Stimulated activated effector memory CD8-positive, alpha-beta T cell treated with anti-CD3 and anti-CD28 coated beads, Interleukin-12 subunit alpha, Interleukin-12 subunit beta, amount 100 ng/mL, for 72 hours (primary cell): Measurements from ENCODE around the gene ANAPC13.

Source experiments
- ATAC-seq: fragments of 150-1000 bp; cut with Tn5 transposase; 2 replicates; pipeline ENCODE4 v1.10.0; 2021
- DNase-seq, 2 donors: peaks; one replicate each; pipeline ENCODE4 v3.0.0; 2021 to 2022; ENCODE audit warnings: low spot score in 2 of 2
- H3K27ac Mint-ChIP-seq: one replicate; pipeline ENCODE4 v1.8.0; 2022; ENCODE audit warnings: mild to moderate bottlenecking, mixed read lengths
- H3K36me3 Mint-ChIP-seq: one replicate; pipeline ENCODE4 v1.8.0; 2022; ENCODE audit warnings: mild to moderate bottlenecking, mixed read lengths
- H3K4me1 Mint-ChIP-seq: one replicate; pipeline ENCODE4 v1.8.0; 2022; ENCODE audit warnings: mixed read lengths
- H3K4me3 Mint-ChIP-seq: one replicate; pipeline ENCODE4 v1.8.0; 2022; ENCODE audit warnings: mild to moderate bottlenecking, mixed read lengths
- H3K9me3 Mint-ChIP-seq: one replicate; pipeline ENCODE4 v1.8.0; 2022; ENCODE audit warnings: mixed read lengths

The ANAPC13 gene

GRCh38 chr3:134495980-134496379, 10.2 kb upstream of the ANAPC13 start:
- Mint-ChIP-seq H3K36me3 (peaks cover 33% of the 10 kb centered on the region), H3K4me3 (no peak overlapping the region), H3K9me3 (no peaks in the 10 kb centered on the region), H3K27ac (no peak overlapping the region), H3K4me1 (peaks cover 51% of the 10 kb centered on the region)
- no peak for ATAC-seq
- no peak for DNase-seq

DNA sequence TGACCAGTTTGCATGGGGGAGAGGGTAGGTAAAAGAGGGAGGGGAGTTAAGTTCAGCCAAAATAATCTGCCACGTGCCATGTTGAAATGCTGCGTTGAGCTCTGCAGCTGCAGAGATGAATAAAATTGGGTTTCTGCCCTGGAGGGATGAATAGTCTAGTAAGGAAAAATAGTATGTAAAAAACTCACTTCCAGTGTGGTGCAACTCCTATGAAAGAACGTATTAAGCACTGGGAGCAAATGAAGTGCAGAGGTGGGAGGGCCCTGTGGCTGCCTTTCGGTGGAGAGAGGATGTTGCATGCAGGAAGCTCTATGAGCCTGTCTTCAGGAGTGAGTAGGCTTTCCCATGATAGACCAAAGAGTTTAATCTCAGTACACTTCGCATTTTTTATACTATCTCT, 8.7 kb upstream of the ANAPC13 start:
- no peak for DNase-seq
- H3K4me1 Mint-ChIP-seq = peaks cover 44% of the 10 kb centered on the region
- peaks cover 29% of the 10 kb centered on the region for H3K36me3 Mint-ChIP-seq
- H3K4me3 Mint-ChIP-seq = no peak overlapping the region
- ATAC-seq = no peak
- H3K9me3 Mint-ChIP-seq = no peaks in the 10 kb centered on the region
- H3K27ac Mint-ChIP-seq = no peak overlapping the region

- H3K9me3 Mint-ChIP-seq = no peaks in the 10 kb centered on the region
- no peak for ATAC-seq
- no peak for DNase-seq
- peak overlapping the region; percentile 98 for H3K27ac Mint-ChIP-seq
- peaks cover 20% of the 10 kb centered on the region for H3K36me3 Mint-ChIP-seq
- H3K4me1 Mint-ChIP-seq = peaks cover 31% of the 10 kb centered on the region
- H3K4me3 Mint-ChIP-seq = peak overlapping the region; percentile 94
These were observed 1.6 kb upstream of the ANAPC13 start for GRCh38 chr3:134487406-134487805.

DNA sequence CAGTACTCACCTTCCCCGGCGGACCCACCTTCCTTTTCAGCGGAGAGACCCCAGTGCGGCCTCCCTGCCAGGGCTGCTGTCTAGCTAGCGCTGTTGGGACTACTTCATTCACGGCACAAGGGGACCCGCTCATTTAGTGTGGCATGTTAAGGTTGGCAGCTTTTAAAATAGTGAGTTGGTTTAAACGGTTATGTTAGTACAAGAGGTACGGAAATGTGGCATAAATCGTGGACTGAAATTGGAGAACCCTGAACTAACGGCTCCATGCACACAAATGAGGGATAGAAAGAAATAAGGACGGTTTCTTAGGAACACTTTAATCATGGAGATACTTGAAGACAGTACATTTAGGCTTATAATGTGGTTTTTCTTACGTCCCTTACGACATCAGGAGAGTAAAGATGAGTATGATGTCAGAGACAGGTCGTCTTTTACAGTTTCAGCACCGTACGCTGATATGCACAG, 824 bp upstream of the ANAPC13 start:
- Mint-ChIP-seq H3K4me1 (peaks cover 31% of the 10 kb centered on the region), H3K4me3 (peak overlapping the region; percentile 94), H3K27ac (peak overlapping the region; percentile 98), H3K9me3 (no peaks in the 10 kb centered on the region), H3K36me3 (peaks cover 20% of the 10 kb centered on the region)
- ATAC-seq = peak; percentile 27
- no peak for DNase-seq

GRCh38 chr3:134485075-134485717, 589 bp downstream of the ANAPC13 start:
- ATAC-seq (peak; percentile 2), DNase-seq (no peak)
- Mint-ChIP-seq H3K4me3 (peak overlapping the region; percentile 94), H3K27ac (peak overlapping the region; percentile 98), H3K4me1 (peaks cover 31% of the 10 kb centered on the region), H3K36me3 (peaks cover 30% of the 10 kb centered on the region), H3K9me3 (no peaks in the 10 kb centered on the region)

DNA sequence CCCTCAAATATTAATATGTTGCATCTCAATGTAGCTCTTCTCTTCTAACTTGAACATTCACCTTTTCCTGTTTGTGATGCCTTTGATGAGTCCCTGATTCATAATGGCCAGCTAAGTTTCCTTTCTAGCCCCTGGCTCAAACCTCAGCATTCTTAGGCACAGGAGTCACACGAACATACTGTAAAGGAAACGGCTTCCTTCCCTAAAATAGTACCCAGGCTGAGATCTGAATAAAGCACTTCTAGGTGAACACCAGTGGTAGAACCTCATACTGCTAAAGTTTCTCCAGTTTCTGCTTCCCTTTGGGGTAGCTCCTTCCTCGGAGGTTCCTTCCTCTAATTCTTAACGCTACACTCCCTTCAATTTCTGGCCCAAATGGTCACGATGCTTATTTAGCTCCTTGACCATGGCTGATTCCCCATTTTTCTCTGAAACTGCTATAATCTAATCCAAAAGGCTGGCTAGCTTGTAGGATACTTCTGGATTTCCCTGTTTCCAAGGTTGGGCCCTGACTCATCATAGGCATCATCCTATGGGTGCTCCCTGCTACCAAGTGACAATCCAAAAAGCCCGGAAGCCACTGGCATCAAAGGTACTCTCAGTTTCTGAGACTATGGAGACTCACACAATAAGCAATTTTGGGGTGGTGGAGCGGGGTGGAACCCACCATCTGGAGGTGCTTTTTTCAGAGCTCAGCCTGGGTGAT, 2.4 kb downstream of the ANAPC13 start:
- Mint-ChIP-seq H3K36me3 (peaks cover 49% of the 10 kb centered on the region), H3K4me3 (peak overlapping the region; percentile 94), H3K27ac (peak overlapping the region; percentile 5), H3K4me1 (peaks cover 30% of the 10 kb centered on the region), H3K9me3 (no peaks in the 10 kb centered on the region)
- no peak for DNase-seq
- no peak for ATAC-seq

DNA sequence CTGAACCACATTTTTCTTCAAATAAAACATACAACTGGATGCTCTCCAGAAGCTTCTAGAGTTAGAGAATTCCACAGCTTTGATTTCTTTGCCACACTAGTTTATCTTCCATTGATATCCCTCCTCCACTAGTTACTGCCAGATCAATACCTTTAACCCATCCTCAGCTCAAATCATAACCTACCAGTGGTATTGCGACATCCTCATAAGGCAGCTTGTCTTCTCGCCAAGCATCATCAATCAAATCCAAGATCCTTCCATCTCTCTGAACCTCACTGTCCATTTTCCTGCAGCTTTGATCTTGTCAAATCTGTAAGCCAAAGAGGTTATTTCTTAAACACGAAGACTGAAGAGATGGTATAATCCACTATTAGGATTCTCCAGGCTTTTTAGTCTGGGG, 3.2 kb downstream of the ANAPC13 start:
- H3K4me3 Mint-ChIP-seq = no peak overlapping the region
- no peak overlapping the region for H3K27ac Mint-ChIP-seq
- peaks cover 23% of the 10 kb centered on the region for H3K4me1 Mint-ChIP-seq
- no peaks in the 10 kb centered on the region for H3K9me3 Mint-ChIP-seq
- ATAC-seq (no peak), DNase-seq (no peak)
- peaks cover 56% of the 10 kb centered on the region for H3K36me3 Mint-ChIP-seq

DNA sequence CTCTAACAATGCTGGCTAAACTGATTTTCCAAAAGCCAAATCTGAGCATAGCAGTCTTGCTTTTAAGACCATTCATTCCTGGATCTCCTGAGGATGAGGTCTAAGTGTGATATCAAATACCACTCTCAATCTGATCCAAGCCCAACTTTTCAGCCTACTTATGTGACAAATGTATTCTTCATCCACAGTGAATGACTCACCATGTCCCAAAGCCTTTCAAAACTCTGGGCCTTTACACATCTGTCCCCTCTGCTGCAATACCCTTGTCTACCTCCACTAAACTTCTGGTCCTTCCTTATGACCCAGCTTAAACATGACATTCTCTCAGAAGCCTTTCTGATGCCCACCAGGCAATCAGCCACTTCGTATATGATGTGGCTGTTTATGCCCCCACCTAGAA, 4.6 kb downstream of the ANAPC13 start:
- Mint-ChIP-seq H3K36me3 (peaks cover 69% of the 10 kb centered on the region), H3K4me1 (peaks cover 18% of the 10 kb centered on the region), H3K27ac (peak overlapping the region; percentile 7), H3K9me3 (no peaks in the 10 kb centered on the region), H3K4me3 (no peak overlapping the region)
- no peak for ATAC-seq
- DNase-seq = no peak

DNA sequence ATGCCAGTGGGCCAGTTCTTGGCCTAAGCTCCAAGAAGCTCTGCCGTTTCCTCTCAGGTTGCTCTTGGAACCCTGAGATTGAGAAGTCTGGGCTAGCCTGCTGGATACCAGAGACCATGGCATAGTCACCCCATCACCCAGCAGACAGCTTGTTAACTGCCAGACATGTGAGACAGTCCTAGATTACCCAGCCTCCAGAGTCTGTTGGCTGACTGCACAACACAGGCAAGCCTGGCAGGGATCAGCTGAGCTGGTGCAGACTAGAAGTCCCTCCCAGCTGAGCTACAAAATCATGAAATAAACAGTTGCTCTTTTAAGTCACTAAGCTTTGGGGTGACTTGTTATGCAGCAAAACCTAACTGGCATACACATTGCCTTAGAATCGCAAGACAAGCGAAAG, 5.2 kb downstream of the ANAPC13 start:
- H3K9me3 Mint-ChIP-seq = no peaks in the 10 kb centered on the region
- H3K4me3 Mint-ChIP-seq = no peak overlapping the region
- H3K27ac Mint-ChIP-seq = peak overlapping the region; percentile 8
- no peak for DNase-seq
- ATAC-seq = no peak
- peaks cover 18% of the 10 kb centered on the region for H3K4me1 Mint-ChIP-seq
- peaks cover 63% of the 10 kb centered on the region for H3K36me3 Mint-ChIP-seq

- Mint-ChIP-seq H3K4me1 (no peaks in the 10 kb centered on the region), H3K9me3 (no peaks in the 10 kb centered on the region), H3K27ac (peak overlapping the region; percentile 37), H3K4me3 (no peak overlapping the region), H3K36me3 (peaks cover 50% of the 10 kb centered on the region)
- no peak for ATAC-seq
- no peak for DNase-seq
These were observed 7.8 kb downstream of the ANAPC13 start for GRCh38 chr3:134477938-134478337.

- Mint-ChIP-seq H3K4me1 (no peaks in the 10 kb centered on the region), H3K9me3 (no peaks in the 10 kb centered on the region), H3K4me3 (no peak overlapping the region), H3K27ac (no peak overlapping the region), H3K36me3 (peaks cover 50% of the 10 kb centered on the region)
- DNase-seq (no peak), ATAC-seq (no peak)
These were observed 8.8 kb downstream of the ANAPC13 start for GRCh38 chr3:134477002-134477401.

GRCh38 chr3:134476306-134476705, 9.5 kb downstream of the ANAPC13 start:
- H3K36me3 Mint-ChIP-seq = peaks cover 50% of the 10 kb centered on the region
- DNase-seq (no peak), ATAC-seq (no peak)
- H3K27ac Mint-ChIP-seq = no peak overlapping the region
- no peaks in the 10 kb centered on the region for H3K4me1 Mint-ChIP-seq
- no peak overlapping the region for H3K4me3 Mint-ChIP-seq
- no peaks in the 10 kb centered on the region for H3K9me3 Mint-ChIP-seq

DNA sequence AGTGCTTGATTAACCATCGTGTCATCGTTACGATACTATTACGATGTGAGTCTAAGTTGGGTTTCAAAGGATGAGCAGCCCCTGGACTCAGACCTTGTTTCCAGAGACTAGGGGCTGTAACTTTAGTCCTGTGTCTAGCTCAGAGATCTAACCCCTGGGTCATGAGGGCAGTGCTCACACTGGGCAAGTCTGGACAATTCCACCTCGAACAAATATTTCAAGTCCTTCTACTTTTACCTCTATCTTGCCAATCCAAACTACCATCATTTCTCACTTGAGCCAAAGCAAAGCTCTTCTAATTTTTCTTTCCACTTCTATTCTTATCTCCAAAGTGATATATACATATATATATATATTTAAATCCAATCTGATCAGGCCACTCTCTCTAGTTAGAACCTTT, 10.8 kb downstream of the ANAPC13 start:
- peaks cover 38% of the 10 kb centered on the region for H3K36me3 Mint-ChIP-seq
- H3K4me3 Mint-ChIP-seq = no peak overlapping the region

DNA sequence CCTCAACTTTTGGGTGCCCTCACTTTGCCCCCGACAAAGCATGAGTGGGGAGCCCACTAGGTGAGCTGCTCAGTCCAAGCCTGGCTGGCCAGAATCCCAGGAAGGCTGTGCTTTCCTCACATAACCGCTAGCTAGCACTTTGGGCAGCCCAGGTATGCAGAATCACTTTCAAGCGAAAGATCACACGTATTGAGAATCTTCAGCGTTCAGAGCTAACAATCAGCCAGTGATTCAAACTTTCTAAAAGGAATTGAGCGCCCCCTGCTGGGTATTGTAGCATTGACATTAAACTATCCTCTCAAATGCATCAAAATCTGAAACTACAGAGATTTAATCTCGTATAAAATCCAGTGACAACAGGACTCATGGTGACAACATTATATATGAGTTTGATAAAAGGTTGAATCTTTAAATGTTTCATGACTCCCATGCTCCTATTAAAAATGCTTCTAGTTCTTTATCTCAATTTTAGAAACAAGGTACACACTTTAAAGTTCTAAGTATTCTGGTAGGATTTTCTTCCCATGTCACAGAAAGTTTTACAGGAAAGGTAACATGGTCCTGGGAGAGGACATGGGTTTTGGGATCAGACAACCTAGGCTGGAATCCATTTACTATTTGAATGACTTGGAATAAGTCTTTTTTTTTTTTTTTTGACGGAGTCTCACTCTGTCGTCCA, 11.8 kb downstream of the ANAPC13 start:
- DNase-seq (peak; percentile 59 to 86), ATAC-seq (peak; percentile 76)
- no peak overlapping the region for H3K4me3 Mint-ChIP-seq
- H3K36me3 Mint-ChIP-seq = peaks cover 28% of the 10 kb centered on the region
- no peaks in the 10 kb centered on the region for H3K9me3 Mint-ChIP-seq
- H3K27ac Mint-ChIP-seq = no peak overlapping the region
- no peaks in the 10 kb centered on the region for H3K4me1 Mint-ChIP-seq

More for the DNA sequence above, 10.8 kb downstream of the ANAPC13 start:
- no peaks in the 10 kb centered on the region for H3K9me3 Mint-ChIP-seq
- DNase-seq (no peak), ATAC-seq (no peak)
- H3K4me1 Mint-ChIP-seq = no peaks in the 10 kb centered on the region
- no peak overlapping the region for H3K27ac Mint-ChIP-seq

DNA sequence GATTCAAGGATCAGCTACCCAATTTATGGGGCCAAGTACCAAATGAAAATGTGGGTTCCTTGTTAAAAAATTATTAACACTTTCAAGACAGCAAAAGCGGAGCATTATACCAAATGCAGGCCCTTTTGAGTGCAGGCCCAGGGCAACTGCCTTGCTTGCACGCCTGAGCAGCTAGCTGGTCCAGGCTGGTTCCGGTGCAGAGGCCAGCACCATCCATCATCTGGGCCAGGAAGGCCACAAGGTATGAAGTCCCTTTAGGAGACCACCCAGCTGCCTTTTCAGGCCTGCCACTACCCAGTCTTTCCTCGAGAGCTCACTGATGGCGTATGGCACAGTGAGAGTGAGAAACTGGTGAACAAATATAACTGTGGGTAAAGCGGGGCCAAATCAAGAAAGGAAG, 13.0 kb downstream of the ANAPC13 start:
- ATAC-seq (no peak), DNase-seq (no peak)
- no peak overlapping the region for H3K4me3 Mint-ChIP-seq

More for the DNA sequence above, 13.0 kb downstream of the ANAPC13 start:
- no peak overlapping the region for H3K27ac Mint-ChIP-seq
- H3K9me3 Mint-ChIP-seq = no peaks in the 10 kb centered on the region
- no peaks in the 10 kb centered on the region for H3K4me1 Mint-ChIP-seq
- peaks cover 16% of the 10 kb centered on the region for H3K36me3 Mint-ChIP-seq
